IMR-90 (cell line): ENCODE measurements around the gene ASCL1. TPM values are rescaled to one million over a fixed set of nuclear protein-coding genes. Genes with fewer than 3 reads are reported as not detected.

Experiments used
- ATAC-seq: fragments of 200-7000 bp; cut with Tn5 transposase; 2 replicates; pipeline ENCODE4 v1.9.1; 2020; ENCODE audit warnings: low read depth, mild to moderate bottlenecking, moderate library complexity
- BruUV-seq: library from RNA; stranded (reverse); fragments of 400-500 nt; replicated peaks from 2 replicates; lab custom pipeline; 2021; lab: Mats Ljungman, UMichigan
- CTCF ChIA-PET: fragments of 300-600 bp; formaldehyde crosslinking; extraction: SDS; loops from one replicate; lab custom pipeline; 2021; ENCODE audit warnings: antibody characterized with exemption; lab: Yijun Ruan, JAX
- POLR2A ChIA-PET: fragments of 300-600 bp; sonication (Branson Sonifier 250); formaldehyde crosslinking; loops from one replicate; lab custom pipeline; 2022; ENCODE audit warnings: antibody characterized with exemption; ENCODE audit not compliant: unreplicated experiment; lab: Charles Lee
- DNase-seq: peaks from one replicate; pipeline ENCODE4 v3.0.0; 2013
- H2AFZ ChIP-seq: replicated peaks from 2 replicates; pipeline ENCODE3; 2013; ENCODE audit warnings: low read length, mild to moderate bottlenecking; ENCODE audit not compliant: poor library complexity
- H2AK5ac ChIP-seq: 2 replicates; pipeline ENCODE4 v1.6.1; 2013; ENCODE audit warnings: low read depth, low read length, inconsistent platforms
- H2AK9ac ChIP-seq: replicated peaks from 2 replicates; pipeline ENCODE3; 2013; ENCODE audit warnings: mild to moderate bottlenecking, low read depth, low read length, moderate library complexity; ENCODE audit not compliant: poor library complexity
- H2BK120ac ChIP-seq: 2 replicates; pipeline ENCODE4 v1.6.1; 2013; ENCODE audit warnings: low read depth, low read length, inconsistent platforms
- H2BK15ac ChIP-seq: 3 replicates; pipeline ENCODE4 v1.6.1; 2013; ENCODE audit warnings: low read depth, low read length, inconsistent platforms
- H2BK20ac ChIP-seq: 2 replicates; pipeline ENCODE4 v1.6.1; 2013; ENCODE audit warnings: low read depth, mild to moderate bottlenecking, inconsistent platforms, low read length, moderate library complexity
- H2BK5ac ChIP-seq: 2 replicates; pipeline ENCODE4 v1.6.1; 2013; ENCODE audit warnings: mild to moderate bottlenecking, low read depth, low read length, inconsistent platforms; ENCODE audit not compliant: poor library complexity, severe bottlenecking
- H3K14ac ChIP-seq: replicated peaks from 2 replicates; pipeline ENCODE4 v1.6.1; 2013; ENCODE audit warnings: low read depth, low read length, inconsistent platforms
- H3K18ac ChIP-seq: 2 replicates; pipeline ENCODE4 v1.6.1; 2013; ENCODE audit warnings: low read depth, low read length, control low read depth
- H3K23ac ChIP-seq: 2 replicates; pipeline ENCODE4 v1.6.1; 2013; ENCODE audit warnings: low read depth, low read length, inconsistent platforms
- H3K27ac ChIP-seq: 2 replicates; pipeline ENCODE4 v1.5.1; 2013; ENCODE audit warnings: mild to moderate bottlenecking, control low read depth, low read length; ENCODE audit not compliant: insufficient read depth
- H3K27me3 ChIP-seq: 2 replicates; pipeline ENCODE4 v1.6.1; 2013; ENCODE audit warnings: low read length; ENCODE audit not compliant: control insufficient read depth, insufficient read depth
- H3K36me3 ChIP-seq: 2 replicates; pipeline ENCODE4 v1.6.1; 2013; ENCODE audit warnings: low read length, mixed read lengths; ENCODE audit not compliant: control insufficient read depth, insufficient read depth
- H3K4ac ChIP-seq: 2 replicates; pipeline ENCODE4 v1.6.1; 2013; ENCODE audit warnings: low read depth, low read length, inconsistent platforms
- H3K4me1 ChIP-seq: 2 replicates; pipeline ENCODE4 v1.6.1; 2013; ENCODE audit warnings: low read length, mixed read lengths; ENCODE audit not compliant: control insufficient read depth, insufficient read depth
- H3K4me2 ChIP-seq: 2 replicates; pipeline ENCODE4 v1.6.1; 2013; ENCODE audit warnings: low read depth, mild to moderate bottlenecking, control low read depth, low read length, moderate library complexity
- H3K4me3 ChIP-seq: 2 replicates; pipeline ENCODE4 v1.5.1; 2013; ENCODE audit warnings: low read depth, mild to moderate bottlenecking, control low read depth, low read length, moderate library complexity; ENCODE audit not compliant: insufficient read depth
- H3K56ac ChIP-seq: 2 replicates; pipeline ENCODE4 v1.6.1; 2013; ENCODE audit warnings: low read length, inconsistent platforms; ENCODE audit not compliant: insufficient read depth; ENCODE audit errors: extremely low read depth
- H3K79me1 ChIP-seq, 2 experiments: 2 replicates each; pipeline ENCODE4 v1.6.1; 2013; ENCODE audit warnings: low read length in 2 of 2, inconsistent platforms in 1 of 2, low read depth in 1 of 2
- H3K9ac ChIP-seq: 2 replicates; pipeline ENCODE4 v1.6.1; 2013; ENCODE audit warnings: low read depth, low read length, control low read depth
- H3K9me1 ChIP-seq: 2 replicates; pipeline ENCODE4 v1.6.1; 2013; ENCODE audit warnings: low read length, inconsistent platforms; ENCODE audit not compliant: insufficient read depth
- H3K9me3 ChIP-seq: 2 replicates; pipeline ENCODE4 v1.6.1; 2013; ENCODE audit warnings: low read length; ENCODE audit not compliant: control insufficient read depth, insufficient read depth
- H4K20me1 ChIP-seq: 2 replicates; pipeline ENCODE4 v1.6.1; 2013; ENCODE audit warnings: low read length, inconsistent platforms; ENCODE audit not compliant: insufficient read depth
- H4K5ac ChIP-seq: 2 replicates; pipeline ENCODE4 v1.6.1; 2013; ENCODE audit warnings: mild to moderate bottlenecking, low read depth, low read length, control low read depth
- H4K8ac ChIP-seq, 2 experiments: 2 replicates each; pipeline ENCODE4 v1.6.1; 2013; ENCODE audit warnings: low read depth in 2 of 2, low read length in 2 of 2, control low read depth in 1 of 2, inconsistent platforms in 1 of 2
- H4K91ac ChIP-seq: 2 replicates; pipeline ENCODE4 v1.6.1; 2013; ENCODE audit warnings: low read depth, low read length, inconsistent platforms; ENCODE audit not compliant: insufficient read depth
- BHLHE40 ChIP-seq: fragments of 150-350 bp; IDR thresholded peaks from 2 replicates; pipeline ENCODE4 v1.6.1; 2016; ENCODE audit warnings: mild to moderate bottlenecking, low read depth, low read length
- CEBPB ChIP-seq: IDR thresholded peaks from 2 replicates; pipeline ENCODE4 v1.6.1; 2012; ENCODE audit warnings: low read depth, low read length, improper control_type of control experiment
- FOS ChIP-seq: fragments of 150-350 bp; IDR thresholded peaks from 2 replicates; pipeline ENCODE4 v1.6.1; 2016; ENCODE audit warnings: low read depth, low read length
- MAFK ChIP-seq: IDR thresholded peaks from 2 replicates; pipeline ENCODE4 v1.6.1; 2012; ENCODE audit warnings: low read depth, low read length, improper control_type of control experiment
- MAZ ChIP-seq: IDR thresholded peaks from 2 replicates; pipeline ENCODE4 v1.6.1; 2012; ENCODE audit warnings: low read depth, mild to moderate bottlenecking, low read length, improper control_type of control experiment, moderate library complexity, borderline replicate concordance
- MXI1 ChIP-seq: IDR thresholded peaks from 2 replicates; pipeline ENCODE4 v1.6.1; 2012; ENCODE audit warnings: low read depth, mild to moderate bottlenecking, low read length, moderate library complexity, borderline replicate concordance
- RAD21 ChIP-seq: IDR thresholded peaks from 2 replicates; pipeline ENCODE4 v1.6.1; 2012; ENCODE audit warnings: low read length, improper control_type of control experiment
- RFX5 ChIP-seq: IDR thresholded peaks from 2 replicates; pipeline ENCODE4 v1.8.0; 2012; ENCODE audit warnings: low read depth, mild to moderate bottlenecking, low read length, moderate library complexity
- SMC3 ChIP-seq: fragments of 150-350 bp; IDR thresholded peaks from 2 replicates; pipeline ENCODE4 v1.6.1; 2016; ENCODE audit warnings: low read depth, mild to moderate bottlenecking, antibody characterized with exemption, low read length, moderate library complexity
- WGBS, 2 experiments: methylation state at CpG; one replicate each; pipeline versions ENCODE4 v1.1.5 to v1.1.7; 2013; ENCODE audit warnings: missing lambda C conversion rate in 2 of 2; ENCODE audit not compliant: insufficient read length in 1 of 2; ENCODE audit errors: extremely low coverage in 2 of 2; 5-methylcytosine and 5-hydroxymethylcytosine counted together
- dilution Hi-C: fragments of 300-500 bp; cut with HindIII; formaldehyde crosslinking; loops from one replicate; pipeline ENCODE4 v1.14.3; 2018; ENCODE audit warnings: low sequenced_read_pairs; ENCODE audit not compliant: unreplicated experiment
- in situ Hi-C: fragments of 300-500 bp; cut with MboI; formaldehyde crosslinking; loops from 3 replicates; pipeline ENCODE4 v1.14.3; 2019; ENCODE audit warnings: low sequenced_read_pairs, inconsistent platforms, mixed read lengths
- intact Hi-C: fragments of 100-400 bp; cut with micrococcal nuclease; formaldehyde crosslinking; loops from 2 replicates; pipeline ENCODE4 v1.10.0; 2022
- polyA plus RNA-seq, 3 experiments: library from polyadenylated mRNA; depleted of rRNA; stranded (reverse); fragments of >200 nt; gene quantifications; 2 replicates each; pipeline ENCODE4 v1.2.3, GENCODE V29; 2012; ENCODE audit warnings: low replicate concordance in 1 of 3
- total RNA-seq: library from RNA; depleted of rRNA; stranded (reverse); fragments of >200 nt; gene quantifications from 2 replicates; pipeline ENCODE4 v1.2.3, GENCODE V29; 2012

The ASCL1 gene
- total and polyA plus RNA-seq, 2 of the 4 experiments (the other 2 are of a cell fraction) = not detected

DNA sequence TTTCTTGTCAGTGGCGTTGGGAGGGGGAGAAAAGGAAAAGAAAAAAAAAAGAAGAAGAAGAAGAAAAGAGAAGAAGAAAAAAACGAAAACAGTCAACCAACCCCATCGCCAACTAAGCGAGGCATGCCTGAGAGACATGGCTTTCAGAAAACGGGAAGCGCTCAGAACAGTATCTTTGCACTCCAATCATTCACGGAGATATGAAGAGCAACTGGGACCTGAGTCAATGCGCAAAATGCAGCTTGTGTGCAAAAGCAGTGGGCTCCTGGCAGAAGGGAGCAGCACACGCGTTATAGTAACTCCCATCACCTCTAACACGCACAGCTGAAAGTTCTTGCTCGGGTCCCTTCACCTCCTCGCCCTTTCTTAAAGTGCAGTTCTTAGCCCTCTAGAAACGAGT lies 1.9 kb downstream of the ASCL1 start:
- H3K79me1 ChIP-seq = no peaks in the 10 kb centered on the region
- no peak overlapping the region for H3K27ac ChIP-seq
- no peak overlapping the region for H4K5ac ChIP-seq
- WGBS, 2 experiments = 0% methylated on average over 1 of the region's 14 CpGs; no CpG with 5 or more reads in 1 of the 2 experiments
- H3K27me3 ChIP-seq = peaks cover 51% of the 10 kb centered on the region
- ATAC-seq (no peak), DNase-seq (no peak)
- H2BK5ac ChIP-seq = no peak overlapping the region
- H3K4me3 ChIP-seq = no peak overlapping the region
- H2BK120ac ChIP-seq = no peak overlapping the region
- ChIA-PET POLR2A (no interaction called here), CTCF (no interaction called here)
- H3K14ac ChIP-seq = no peak overlapping the region
- H2BK20ac ChIP-seq = no peak overlapping the region
- H4K8ac ChIP-seq = no peak overlapping the region
- H3K9ac ChIP-seq = no peak overlapping the region
- intact Hi-C loops (no loop called here), in situ Hi-C loops (no loop called here), dilution Hi-C loops (no loop called here)
- no peak overlapping the region for H3K4me2 ChIP-seq
- no peak overlapping the region for H2BK15ac ChIP-seq
- no peaks in the 10 kb centered on the region for H3K4me1 ChIP-seq
- H4K91ac ChIP-seq = no peak overlapping the region
- H2AK5ac ChIP-seq = no peak overlapping the region
- H3K9me3 ChIP-seq = 0 out of 2 replicates have a peak, but pooled peaks cover 2% of the 10 kb centered on the region
- H2AK9ac ChIP-seq = no peak overlapping the region
- no peaks in the 10 kb centered on the region for H3K9me1 ChIP-seq
- H3K23ac ChIP-seq = no peak overlapping the region
- H3K56ac ChIP-seq = no peak overlapping the region
- no peaks in the 10 kb centered on the region for H3K36me3 ChIP-seq
- no TSS peak for BruUV-seq
- no peaks in the 10 kb centered on the region for H4K20me1 ChIP-seq
- TF ChIP-seq RFX5 (no peak), RAD21 (no peak), MAZ (no peak), CEBPB (no peak), SMC3 (no peak), MAFK (no peak), FOS (no peak), MXI1 (no peak), BHLHE40 (no peak)
- no peak overlapping the region for H3K18ac ChIP-seq
- H3K4ac ChIP-seq = no peak overlapping the region
- H2AFZ ChIP-seq = no peak overlapping the region
